Activated CD4-positive, alpha-beta T cell treated with anti-CD3 and anti-CD28 coated beads, Interleukin-2, Interleukin-4, amounts not matched to agents 100 ng/mL and 50 ng/mL, durations not matched to agents 16 hours and 8 hours (primary cell): Measurements from ENCODE around the gene SLC38A7.
"Not testable (repeated sequence)": the region's sequence is repeated elsewhere in the genome, so short reads cannot be mapped to it uniquely, and the experiment has no call there.

Experiments used
- DNase-seq: peaks from one replicate; pipeline ENCODE4 v3.0.0-alpha.2; 2020; ENCODE audit warnings: low spot score

The SLC38A7 gene

GRCh38 chr16:58684354-58685083 lies at the start of gene SLC38A7:
TSS of gene SLC38A7 (minus strand) at chr16:58684770. CDS start at chr16:58680126, 4,644 bp downstream.
- DNase-seq: peak; percentile 84

- DNase-seq: peak; percentile 88
Measured at GRCh38 chr16:58733671-58734458, 49.3 kb upstream of the SLC38A7 start, which contains the start of gene GOT2. TSS of gene GOT2 (minus strand) at chr16:58734316. CDS start at chr16:58734228, 88 bp downstream.

- no peak for DNase-seq
Measured at GRCh38 chr16:58733248-58733670, 48.7 kb upstream of the SLC38A7 start.

GRCh38 chr16:58732545-58733247 lies 48.1 kb upstream of the SLC38A7 start:
- peak; percentile 66 for DNase-seq

GRCh38 chr16:58730724-58731370 lies 46.3 kb upstream of the SLC38A7 start:
- no peak for DNase-seq

GRCh38 chr16:58727796-58728568 lies 43.4 kb upstream of the SLC38A7 start:
- no peak for DNase-seq

- DNase-seq: no peak
Measured at GRCh38 chr16:58727028-58727781, 42.6 kb upstream of the SLC38A7 start.

GRCh38 chr16:58723109-58723508 lies 38.5 kb upstream of the SLC38A7 start:
- no peak for DNase-seq

GRCh38 chr16:58717994-58718393 lies 33.4 kb upstream of the SLC38A7 start:
- DNase-seq: no peak

- DNase-seq: no peak
Measured at GRCh38 chr16:58716468-58716867, 31.9 kb upstream of the SLC38A7 start.

- DNase-seq: no peak
Measured at GRCh38 chr16:58713742-58714141, 29.2 kb upstream of the SLC38A7 start.

GRCh38 chr16:58709333-58709732 lies 24.8 kb upstream of the SLC38A7 start:
- no peak for DNase-seq

- DNase-seq: peak; percentile 7
Measured at GRCh38 chr16:58699151-58699550, 14.6 kb upstream of the SLC38A7 start.

- no peak for DNase-seq
Measured at GRCh38 chr16:58695368-58695767, 10.8 kb upstream of the SLC38A7 start.

GRCh38 chr16:58692450-58692849 lies 7.9 kb upstream of the SLC38A7 start:
- DNase-seq: no peak

GRCh38 chr16:58686985-58687706 lies 2.6 kb upstream of the SLC38A7 start:
- DNase-seq: not testable (repeated sequence)

GRCh38 chr16:58685084-58685449 lies 497 bp upstream of the SLC38A7 start:
- DNase-seq: no peak

- no peak for DNase-seq
Measured at GRCh38 chr16:58684001-58684353, 593 bp downstream of the SLC38A7 start.

- DNase-seq: no peak
Measured at GRCh38 chr16:58679763-58680162, 4.8 kb downstream of the SLC38A7 start.

GRCh38 chr16:58678716-58679115 lies 5.9 kb downstream of the SLC38A7 start:
- peak; percentile 9 for DNase-seq
